Activated effector memory CD4-positive, alpha-beta T cell treated with Interleukin-2 at 50 U/mL for 16 hours (primary cell): ENCODE data around the gene SRCIN1.
"Not testable (repeated sequence)": the region's sequence is repeated elsewhere in the genome, so short reads cannot be mapped to it uniquely, and the experiment has no call there.

Experiments
- DNase-seq: peaks from one replicate; pipeline ENCODE4 v3.0.0-alpha.2; 2020

SRCIN1 gene

GRCh38 chr17:38541281-38541680 is 64.5 kb downstream of the SRCIN1 start:
- DNase-seq: no peak

DNA sequence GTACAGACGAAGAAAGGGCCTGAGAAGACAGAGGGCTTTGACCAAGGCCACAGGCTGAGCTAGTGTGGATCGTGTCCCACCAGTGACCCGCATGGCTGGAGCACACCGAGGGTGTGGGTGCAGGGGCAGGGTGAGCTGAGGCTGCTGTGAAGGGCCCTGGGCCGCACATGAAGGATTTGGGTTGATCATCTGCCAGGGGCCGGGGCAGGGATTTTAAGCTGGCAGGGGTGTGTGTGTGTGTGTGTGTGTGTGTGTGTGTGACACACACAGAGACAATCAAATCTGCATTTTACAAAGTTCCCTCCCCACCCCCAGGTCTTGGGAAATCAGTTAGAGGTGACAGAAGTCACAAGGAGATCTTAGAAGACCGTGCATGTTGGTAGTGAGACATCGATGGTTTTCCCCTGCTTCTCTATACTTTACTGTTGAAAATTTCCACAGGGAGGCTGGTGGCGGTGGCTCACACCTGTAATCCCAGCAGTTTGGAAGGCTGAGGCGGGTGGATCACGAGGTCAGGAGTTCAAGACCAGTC is 65.2 kb downstream of the SRCIN1 start:
- no peak for DNase-seq

DNA sequence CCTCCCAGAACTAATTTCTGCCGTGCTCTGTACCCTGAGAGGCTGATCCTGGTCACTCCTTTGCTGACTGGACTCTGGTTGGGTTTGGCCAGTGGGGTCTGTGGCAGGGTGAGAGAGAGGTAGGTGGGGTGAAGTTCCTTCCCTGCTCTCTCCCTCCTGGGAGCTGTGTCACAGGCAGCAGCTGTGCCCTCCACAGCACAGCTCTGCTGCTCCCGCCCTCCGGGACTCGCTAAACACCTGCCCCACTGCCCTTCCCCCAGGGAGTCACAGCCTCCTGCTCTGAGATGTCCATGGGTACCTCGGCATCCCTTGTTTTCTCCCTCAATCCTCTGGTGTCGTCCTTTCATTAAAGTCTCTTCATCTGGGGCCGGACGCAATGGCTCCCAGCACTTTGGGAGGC is 66.4 kb downstream of the SRCIN1 start:
- DNase-seq: no peak

- DNase-seq: no peak
Observed at GRCh38 chr17:38538906-38539305, 66.8 kb downstream of the SRCIN1 start.

DNA sequence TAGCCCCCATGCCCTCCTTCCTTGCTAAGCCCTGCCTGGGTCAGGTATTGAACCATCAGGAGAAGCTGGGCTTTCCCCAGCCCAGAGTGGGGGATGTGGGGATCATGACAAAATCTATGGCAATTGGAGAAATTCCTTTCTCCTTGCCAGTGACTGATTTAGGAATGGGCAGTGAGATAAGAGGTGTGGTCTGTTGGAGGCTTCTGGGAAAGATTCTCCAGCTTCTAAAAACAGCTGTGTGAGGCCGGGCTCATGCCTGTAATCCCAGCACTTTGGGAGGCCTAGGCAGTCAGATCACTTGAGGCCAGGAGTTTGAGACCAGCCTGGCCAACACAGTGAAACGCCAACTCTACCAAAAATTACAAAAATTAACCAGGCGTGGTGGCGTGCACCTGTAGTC is 69.1 kb downstream of the SRCIN1 start:
- DNase-seq: no peak

DNA sequence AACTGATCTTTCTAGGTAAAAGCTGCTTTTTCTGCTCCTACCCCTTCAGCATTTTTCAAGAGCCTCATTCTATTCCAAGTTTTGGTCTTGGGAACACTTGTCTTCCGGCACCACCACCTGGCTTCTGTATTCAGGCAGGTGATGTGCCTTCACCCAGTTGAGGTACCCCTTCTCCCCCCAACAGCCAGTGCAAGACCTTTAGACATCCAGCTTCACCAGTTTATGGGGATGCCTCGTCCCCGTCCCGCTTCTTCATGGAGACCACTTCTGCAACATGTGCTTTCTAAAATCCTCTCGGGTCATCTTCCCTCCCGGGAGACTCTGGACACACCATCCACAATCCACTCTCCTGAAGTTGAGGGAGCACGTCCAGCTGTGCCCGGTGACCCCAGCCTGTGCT is 69.9 kb downstream of the SRCIN1 start:
- DNase-seq: no peak

- DNase-seq: no peak
Observed at GRCh38 chr17:38534498-38534885, 71.3 kb downstream of the SRCIN1 start.

GRCh38 chr17:38533866-38534497 is 71.8 kb downstream of the SRCIN1 start:
- DNase-seq: no peak

DNA sequence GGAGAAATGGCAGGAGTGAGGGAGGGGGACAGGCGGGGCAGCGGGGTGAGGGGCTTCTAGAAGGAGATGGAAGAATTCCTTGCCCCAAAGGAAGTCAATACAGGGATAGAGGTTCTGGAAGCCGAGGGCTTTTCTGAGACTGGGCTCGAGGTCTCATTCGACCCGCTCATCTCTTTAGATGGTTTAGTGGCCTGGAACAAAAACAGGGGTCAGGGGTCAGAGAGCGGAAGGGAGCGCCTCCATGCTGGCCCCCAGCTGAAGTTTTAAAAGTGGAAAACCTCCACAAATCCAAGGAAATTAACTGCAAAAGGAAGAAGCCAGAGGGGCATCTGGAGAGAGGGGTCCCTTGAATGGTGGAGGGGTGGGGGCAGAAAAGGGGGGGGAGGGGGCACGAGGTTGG is 72.5 kb downstream of the SRCIN1 start:
- no peak for DNase-seq

DNA sequence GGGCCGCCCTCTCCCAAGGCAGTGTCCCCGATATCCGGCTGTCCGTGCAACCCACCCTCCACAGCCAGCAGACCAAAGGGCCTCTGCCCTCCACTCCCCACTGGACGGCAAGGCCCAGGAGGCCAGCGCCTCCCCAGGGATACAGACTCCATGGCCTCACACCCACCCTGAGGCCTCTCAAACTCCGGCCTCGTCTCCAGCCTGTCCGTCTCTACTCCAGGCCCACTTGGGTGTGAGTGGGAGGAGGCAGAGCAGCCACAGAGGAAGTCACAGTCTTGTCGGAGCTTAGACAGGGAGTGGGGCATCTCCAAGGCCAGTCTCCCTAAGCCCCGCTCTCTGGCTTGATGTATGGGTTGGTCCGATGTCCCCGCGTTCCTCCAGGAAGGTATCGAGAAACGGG is 73.3 kb downstream of the SRCIN1 start:
- DNase-seq: no peak

DNA sequence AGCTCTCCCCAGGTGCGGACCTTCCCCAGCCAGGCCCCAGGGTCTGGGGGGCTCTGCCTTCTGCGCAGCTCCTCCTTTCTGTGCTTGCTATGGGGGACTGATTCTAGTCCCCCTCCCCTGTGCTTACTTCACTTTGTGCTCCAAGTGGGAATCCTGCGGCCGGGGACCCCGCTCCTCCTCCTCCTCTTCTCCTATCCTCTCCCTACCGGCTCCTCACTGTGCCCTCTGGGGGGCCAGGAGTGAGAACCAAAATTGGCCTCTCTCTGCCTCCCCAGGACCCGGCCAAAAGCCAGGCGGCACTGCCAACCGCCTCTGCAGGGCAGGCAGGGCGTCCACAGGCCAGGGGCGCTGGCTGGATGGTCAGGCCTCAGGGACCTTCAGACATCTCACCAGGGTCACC is 74.0 kb downstream of the SRCIN1 start:
- not testable (repeated sequence) for DNase-seq

DNA sequence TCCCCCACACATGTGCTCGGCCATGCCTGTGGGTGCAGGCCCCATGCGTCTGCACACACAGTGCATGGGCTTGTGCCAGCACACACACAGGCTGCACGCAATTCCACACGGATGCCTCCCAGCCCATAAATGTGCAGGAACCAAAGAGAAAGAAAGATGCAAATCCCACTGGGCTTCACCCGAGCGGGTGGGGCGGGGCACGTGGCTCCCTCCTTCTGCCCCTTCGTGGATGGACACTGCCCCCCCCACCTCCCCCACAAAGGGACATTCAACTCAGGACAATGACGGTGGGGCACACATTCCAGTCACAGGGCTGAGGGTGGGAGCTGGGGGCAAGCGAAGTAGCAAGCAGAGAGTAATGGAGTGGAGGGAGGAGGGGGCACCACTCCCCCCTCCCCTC is 74.9 kb downstream of the SRCIN1 start:
- DNase-seq: not testable (repeated sequence)

DNA sequence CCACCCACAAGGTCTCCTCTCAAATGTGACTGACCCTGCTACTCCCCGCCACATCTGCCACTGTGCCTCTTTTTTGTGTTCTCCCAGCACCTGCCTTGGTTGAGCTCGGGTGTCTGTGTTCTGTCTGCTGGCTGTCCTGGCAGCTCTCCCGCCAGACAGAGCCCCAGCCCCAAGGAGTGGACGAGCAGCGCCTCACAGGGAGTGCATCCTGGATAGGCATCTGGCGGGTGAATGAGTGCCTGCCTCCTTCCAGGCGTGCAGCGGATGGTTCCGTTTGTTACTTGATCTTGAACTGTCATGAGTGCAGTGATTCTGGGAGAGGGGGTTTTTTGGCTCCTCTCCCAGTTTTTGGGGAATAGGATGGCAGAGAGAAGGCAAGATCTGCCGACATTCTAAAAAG is 77.6 kb downstream of the SRCIN1 start:
- not testable (repeated sequence) for DNase-seq

- DNase-seq: not testable (repeated sequence)
Observed at GRCh38 chr17:38526526-38526925, 79.2 kb downstream of the SRCIN1 start.

- no peak for DNase-seq
Observed at GRCh38 chr17:38512473-38513058, 93.2 kb downstream of the SRCIN1 start.

DNA sequence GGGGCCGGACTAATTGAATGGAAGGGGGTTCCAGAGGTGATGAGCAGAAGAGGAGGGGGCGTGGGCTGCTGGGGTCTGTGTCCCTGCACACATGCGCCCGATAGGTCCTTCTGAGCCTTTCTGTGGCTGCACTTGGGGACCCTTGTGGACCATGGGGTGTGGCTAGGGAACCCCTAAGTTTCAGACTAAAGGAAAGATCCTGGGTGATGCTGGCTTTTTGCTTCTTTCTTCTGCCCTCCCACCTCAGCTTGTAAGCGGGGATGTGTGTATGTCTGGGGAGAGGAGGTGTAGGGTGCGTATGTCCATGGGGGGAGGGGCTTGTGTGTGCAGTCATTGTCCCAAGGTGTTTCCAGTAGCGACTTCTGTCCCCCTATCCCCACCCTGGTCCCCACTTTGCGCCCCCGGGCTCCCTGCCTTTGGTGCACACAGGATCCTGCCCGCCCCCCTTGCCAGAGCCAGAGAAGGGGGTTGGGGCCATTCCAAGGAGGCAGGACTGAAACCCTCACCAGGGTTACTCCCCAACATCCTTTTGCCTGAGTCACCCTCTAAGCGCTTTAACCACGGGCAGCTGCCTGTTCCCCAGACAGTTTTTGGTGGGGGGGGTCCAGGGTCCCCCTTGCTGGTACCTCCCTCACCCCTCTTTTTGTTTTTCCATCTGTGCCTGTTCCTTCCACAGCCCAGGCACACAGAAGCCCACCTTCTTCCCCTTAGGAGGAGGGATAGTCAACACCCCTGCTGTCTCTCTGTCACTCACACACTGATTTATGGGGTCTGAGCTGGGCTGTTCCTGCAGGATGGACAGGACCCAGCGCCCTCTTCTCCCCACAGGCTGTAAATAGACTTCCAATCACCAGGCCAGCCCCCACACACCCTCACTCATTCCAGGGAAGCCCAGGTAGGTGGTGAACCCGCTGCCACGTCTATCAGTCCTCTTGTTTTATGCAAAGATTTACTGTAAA is 94.3 kb downstream of the SRCIN1 start:
- DNase-seq: no peak

GRCh38 chr17:38510421-38511149 is 95.2 kb downstream of the SRCIN1 start:
- DNase-seq: no peak

DNA sequence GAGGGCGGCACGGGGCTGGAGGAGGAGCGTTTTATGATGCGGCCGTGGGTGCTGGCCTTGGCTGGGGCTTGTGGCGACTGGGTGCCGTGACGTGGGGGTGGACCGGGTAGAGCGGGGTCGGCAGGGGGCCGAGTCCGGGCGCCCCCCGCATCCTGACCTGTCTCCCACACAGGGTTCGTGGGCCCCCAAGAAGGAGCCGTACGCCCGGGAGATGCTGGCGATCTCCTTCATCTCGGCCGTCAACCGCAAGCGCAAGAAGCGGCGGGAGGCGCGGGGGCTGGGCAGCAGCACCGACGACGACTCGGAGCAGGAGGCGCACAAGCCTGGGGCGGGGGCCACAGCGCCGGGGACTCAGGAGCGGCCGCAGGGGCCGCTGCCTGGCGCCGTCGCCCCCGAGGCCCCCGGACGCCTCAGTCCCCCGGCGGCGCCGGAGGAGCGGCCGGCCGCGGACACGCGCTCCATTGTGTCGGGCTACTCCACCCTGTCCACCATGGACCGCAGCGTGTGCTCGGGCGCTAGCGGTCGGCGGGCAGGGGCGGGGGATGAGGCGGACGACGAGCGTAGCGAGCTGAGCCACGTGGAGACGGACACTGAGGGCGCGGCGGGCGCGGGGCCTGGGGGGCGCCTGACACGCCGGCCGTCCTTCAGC is 95.9 kb downstream of the SRCIN1 start:
- no peak for DNase-seq

DNA sequence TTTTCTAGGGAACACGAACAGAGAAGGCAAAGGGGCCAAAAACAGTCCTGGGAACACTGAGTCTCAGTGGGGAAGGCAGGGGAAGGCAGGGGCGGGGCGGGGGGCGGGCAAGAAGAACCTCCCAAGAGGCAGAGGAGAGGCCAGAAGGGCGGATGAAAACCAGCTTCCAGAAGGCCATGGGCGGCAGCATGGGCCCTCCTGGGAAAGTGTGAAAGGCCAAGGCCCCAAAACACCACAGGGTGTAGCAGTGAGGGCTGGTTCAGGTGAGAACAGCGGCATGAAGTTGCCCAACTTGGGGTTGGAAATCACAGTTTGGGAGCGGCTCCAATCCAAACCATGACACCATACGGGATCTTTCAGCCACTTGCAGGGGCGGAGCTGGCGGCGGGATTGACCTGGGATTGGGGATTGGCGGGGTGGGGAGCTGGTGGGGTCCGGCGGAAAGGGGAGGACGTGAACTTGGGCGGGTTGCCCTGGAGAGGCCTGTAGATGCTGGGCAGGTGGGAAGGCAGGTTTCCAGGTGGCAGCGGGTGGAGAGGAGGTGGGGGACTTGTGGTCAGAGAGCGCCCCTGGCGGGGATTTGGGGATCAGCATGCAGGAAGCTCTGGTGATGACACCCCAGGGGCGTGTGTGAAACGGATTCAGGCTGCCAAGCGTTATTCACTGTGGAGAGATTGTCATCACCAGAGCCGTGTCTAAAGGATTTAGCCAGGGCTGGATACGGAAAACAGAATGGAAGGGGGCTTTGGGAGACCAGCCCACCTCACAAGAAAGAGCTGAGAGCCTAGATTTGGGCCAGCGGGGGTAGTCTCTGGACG is 96.6 kb downstream of the SRCIN1 start:
- DNase-seq: peak; percentile 48

DNA sequence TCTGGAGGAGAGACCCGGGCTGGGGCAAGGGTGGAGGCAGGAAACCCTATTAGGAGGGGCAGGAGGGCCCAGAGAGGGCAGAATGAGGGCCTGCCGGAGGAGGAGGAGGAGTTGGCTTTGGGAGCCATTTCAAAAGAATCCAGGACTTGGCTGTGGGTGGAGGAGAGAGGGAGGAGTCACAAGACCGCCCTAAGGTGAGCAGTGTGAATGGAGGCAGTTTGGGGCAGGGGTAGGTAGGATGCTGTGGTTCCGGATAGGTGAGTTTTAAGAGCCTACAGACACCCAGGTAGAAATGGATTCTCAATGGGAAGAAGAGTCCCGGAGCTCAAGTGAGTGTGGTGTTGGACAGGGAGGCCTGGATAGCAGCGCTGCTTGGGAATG is 97.2 kb downstream of the SRCIN1 start:
- no peak for DNase-seq

- DNase-seq: no peak
Observed at GRCh38 chr17:38507921-38508569, 97.7 kb downstream of the SRCIN1 start.
